SIG-M5 (cell line): ENCODE data around the gene CHSY1.
A peak's percentile ranks its signal among the peaks of the same experiment; 100 is the strongest.

Experiments
- DNase-seq: peaks from one replicate; lab custom pipeline; 2025; lab: John Stamatoyannopoulos, UW

CHSY1 gene

GRCh38 chr15:101269479-101270223, 17.8 kb upstream of the CHSY1 start:
- DNase-seq, result no peak

- DNase-seq, result no peak
These were observed 15.7 kb upstream of the CHSY1 start for GRCh38 chr15:101267320-101268104.

DNA sequence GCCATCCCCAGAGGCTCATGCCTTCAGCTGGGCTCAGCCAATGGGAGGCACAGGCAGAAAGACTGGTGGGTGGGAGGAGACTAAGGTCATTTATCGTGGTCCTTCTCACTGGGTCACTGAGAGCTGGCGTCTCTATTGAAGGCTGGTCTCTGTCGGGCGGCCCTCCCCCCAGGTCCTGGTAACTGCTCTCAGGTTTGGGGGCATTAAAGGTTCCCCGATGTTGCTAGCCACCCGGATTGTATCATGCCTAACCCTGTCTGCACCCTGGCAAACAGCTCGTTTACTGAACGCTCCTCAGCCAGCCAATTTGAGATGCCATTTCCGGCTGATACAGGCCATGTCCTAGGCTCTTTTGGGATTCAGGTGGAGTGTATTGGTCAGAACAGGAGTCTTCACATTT, 14.9 kb upstream of the CHSY1 start:
- no peak for DNase-seq

GRCh38 chr15:101266034-101266433, 14.2 kb upstream of the CHSY1 start:
- no peak for DNase-seq

DNA sequence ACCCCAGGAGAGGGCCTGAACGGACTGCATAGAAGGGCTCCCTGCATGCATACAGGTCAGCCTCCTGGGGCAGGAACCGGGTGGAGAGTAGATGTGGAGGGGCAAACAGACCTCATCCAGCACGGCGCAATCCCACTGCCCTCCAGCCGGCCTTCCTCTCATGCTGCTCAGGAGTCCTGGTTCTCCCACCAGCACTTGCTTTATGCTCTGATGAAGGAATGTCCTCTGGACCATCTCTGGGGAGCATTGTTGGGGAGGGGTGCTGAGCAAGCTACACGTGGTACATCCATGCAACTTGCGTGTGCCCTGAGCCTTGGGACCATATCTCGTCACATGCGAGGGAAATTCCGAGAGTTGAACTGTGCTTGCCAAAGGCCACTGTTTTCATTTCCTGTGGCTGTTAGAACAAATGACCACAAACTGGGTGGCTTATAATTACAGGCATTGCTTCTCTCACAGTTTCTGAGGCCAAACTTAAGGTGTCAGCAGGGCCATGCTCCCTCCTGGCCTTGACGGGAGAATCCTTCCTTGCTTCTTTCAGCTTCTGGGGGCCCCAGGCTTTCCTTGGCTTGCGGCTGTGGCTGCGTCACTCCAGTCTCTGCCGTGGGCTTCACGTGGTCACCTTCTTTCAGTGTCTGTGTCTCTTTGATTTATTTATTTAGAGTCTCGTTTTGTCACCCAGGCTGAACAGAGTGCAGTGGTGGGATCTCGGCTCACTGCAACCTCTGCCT, 13.2 kb upstream of the CHSY1 start:
- no peak for DNase-seq

DNA sequence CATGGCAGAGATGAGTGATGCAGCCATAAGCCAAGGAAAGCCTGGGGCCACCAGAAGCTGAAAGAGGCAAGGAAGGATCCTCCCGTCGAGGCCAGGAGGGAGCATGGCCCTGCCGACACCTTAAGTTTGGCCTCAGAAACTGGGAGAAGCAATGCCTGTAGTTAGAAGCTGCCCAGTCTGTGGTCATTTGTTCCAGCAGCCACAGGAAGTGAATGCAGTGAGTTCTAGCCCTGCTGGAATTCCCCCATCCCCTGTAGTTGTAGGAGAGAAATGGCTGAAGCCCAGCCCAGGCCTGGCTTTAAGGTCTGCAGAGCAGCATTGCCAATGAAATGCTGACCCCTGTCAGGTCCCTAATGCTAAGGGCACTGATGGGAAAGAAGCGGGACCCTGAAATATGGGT, 12.2 kb upstream of the CHSY1 start:
- DNase-seq, result no peak

DNA sequence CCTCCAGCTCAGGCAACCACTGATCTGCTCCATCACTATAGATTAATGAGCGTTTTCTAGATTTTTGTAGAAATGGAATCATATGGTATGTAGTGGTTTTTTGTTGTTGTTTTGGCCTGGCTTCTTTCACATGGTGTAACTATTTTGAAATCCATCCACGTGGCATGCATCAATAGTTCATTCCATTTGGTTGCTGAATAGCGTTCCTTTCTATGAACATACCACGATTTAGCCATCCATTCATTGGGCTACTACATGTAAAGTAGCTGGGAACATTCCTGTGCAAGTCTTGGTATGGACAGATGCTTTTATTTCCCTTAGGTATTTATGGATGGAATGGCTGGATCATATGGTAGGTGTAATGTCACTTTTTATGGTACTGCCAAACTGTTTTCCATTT, 10.7 kb upstream of the CHSY1 start:
- DNase-seq, result no peak

- DNase-seq, result no peak
These were observed 6.6 kb upstream of the CHSY1 start for GRCh38 chr15:101258238-101259144.

GRCh38 chr15:101256757-101257156, 4.9 kb upstream of the CHSY1 start:
- DNase-seq, result peak; percentile 13

- DNase-seq, result no peak
These were observed 3.9 kb upstream of the CHSY1 start for GRCh38 chr15:101255615-101256241.

- no peak for DNase-seq
These were observed 3.2 kb upstream of the CHSY1 start for GRCh38 chr15:101255051-101255395.

GRCh38 chr15:101254157-101255050, 2.6 kb upstream of the CHSY1 start:
- DNase-seq, result no peak

DNA sequence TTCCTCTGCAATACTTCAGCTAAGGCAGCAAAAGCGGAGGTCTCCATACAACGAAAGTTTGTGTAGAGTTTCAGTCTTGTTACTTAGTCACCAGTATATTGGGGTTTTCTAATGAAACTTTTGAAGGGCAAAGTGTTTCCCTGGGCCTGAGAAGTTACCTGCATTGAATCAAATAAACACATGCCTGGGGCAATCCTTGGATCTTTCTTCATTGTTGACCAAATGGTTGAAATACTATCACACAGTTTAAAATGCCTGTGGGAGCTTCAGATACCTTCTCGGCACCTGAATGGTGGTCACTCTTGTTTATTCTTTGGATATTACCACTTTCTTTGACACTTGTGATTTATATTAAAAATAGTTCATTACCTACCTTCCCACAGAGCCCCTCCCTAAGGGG, 988 bp upstream of the CHSY1 start:
- DNase-seq, result no peak

DNA sequence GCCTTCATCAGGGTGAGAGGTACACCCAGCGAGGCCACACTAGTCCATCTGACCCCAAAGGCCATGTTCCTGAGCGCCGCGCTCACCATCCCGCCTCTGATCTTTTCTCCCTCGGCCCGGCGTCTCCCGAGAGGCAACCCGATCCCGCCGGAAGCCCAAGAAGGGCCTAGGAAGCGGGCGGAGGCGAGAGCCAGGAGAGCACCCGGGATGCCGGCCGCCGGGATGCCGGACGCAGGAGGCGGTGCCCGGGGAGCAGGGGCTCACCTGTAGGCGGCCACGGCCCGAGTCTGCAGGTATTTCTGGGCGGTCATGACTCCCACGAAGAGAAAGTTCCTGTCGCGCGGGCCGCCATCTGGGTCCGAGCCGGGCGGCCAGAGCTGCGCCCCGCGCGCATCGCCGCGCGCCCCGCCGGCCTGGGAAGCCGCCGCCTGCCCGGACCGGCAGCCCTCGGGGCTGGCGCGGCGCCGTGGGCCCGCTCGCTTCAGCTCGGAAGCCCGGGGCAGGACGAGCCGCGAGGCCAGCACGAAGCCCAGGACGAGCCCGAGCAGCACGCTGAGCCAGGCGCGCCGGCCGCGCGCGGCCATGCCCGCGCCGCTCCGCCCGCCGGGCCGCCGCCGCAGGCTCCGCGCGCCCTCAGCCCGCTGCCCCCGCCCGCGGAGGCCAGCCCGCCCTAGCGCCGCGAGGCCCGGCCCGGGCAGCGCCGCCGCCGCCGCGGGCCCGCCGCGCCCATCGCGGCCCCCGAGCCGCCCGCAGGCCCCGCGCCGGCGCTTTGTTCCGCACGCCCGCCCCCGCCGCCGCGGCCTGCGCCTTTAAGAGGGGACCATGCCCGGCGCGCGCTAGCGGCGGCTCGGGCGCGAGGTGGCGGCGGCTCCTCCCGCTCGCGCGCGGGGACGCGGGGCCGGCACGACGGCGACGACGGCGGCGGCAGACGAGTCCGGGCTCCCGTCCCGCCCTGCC, 697 bp downstream of the CHSY1 start:
- no peak for DNase-seq

DNA sequence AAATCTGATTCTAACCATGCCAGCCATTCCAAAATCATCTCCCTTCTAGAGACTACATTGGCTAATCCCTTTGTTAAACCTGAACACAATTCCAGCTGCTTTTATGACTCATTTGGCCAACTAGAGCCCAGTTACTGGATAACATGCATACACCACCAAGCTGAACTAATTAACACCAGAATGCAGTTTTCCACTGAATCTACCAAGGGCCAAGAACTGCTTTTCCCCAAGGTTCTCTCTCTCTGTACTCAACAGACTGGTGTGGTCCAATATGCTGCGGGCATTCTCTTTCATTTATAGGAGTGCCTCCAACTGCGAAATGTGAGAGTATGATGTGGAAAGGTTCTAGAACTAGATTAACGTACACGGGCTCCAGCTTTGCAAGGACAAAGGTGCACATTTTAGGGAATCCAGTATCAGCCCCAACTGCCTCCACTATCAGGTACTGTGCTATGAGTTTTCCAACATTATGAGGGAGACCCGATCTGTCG, 1.5 kb downstream of the CHSY1 start:
- DNase-seq, result no peak

GRCh38 chr15:101248274-101248673, 3.6 kb downstream of the CHSY1 start:
- DNase-seq, result no peak

GRCh38 chr15:101246824-101247745, 4.8 kb downstream of the CHSY1 start:
- DNase-seq, result no peak

GRCh38 chr15:101246391-101246790, 5.5 kb downstream of the CHSY1 start:
- DNase-seq, result no peak
